Liver (tissue), 3 donors: ENCODE measurements around the gene CLEC3B.

ENCODE experiments used
- ATF3 ChIP-seq: IDR thresholded peaks from 2 replicates; pipeline ENCODE4 v1.6.1; 2016; ENCODE audit warnings: antibody characterized with exemption
- CTCF ChIP-seq: fragments of 150-350 bp; IDR thresholded peaks from 2 replicates; pipeline ENCODE4 v1.5.1; 2017; ENCODE audit warnings: improper control_type of control experiment, low read depth, low read length; ENCODE audit not compliant: missing input control
- FOXA1 ChIP-seq: IDR thresholded peaks from 2 replicates; pipeline ENCODE4 v1.6.1; 2016; ENCODE audit warnings: antibody characterized with exemption
- MAX ChIP-seq: IDR thresholded peaks from 2 replicates; pipeline ENCODE4 v1.6.1; 2016; ENCODE audit warnings: antibody characterized with exemption
- RAD21 ChIP-seq, 2 donors: IDR thresholded peaks; 2 replicates each; pipeline ENCODE4 v1.6.1; 2016; ENCODE audit warnings: antibody characterized with exemption in 2 of 2, mild to moderate bottlenecking in 2 of 2
- REST ChIP-seq: IDR thresholded peaks from 2 replicates; pipeline ENCODE4 v1.6.1; 2016; ENCODE audit warnings: antibody characterized with exemption, mild to moderate bottlenecking
- RXRA ChIP-seq, 2 donors: IDR thresholded peaks; 2 replicates each; pipeline ENCODE4 v1.6.1; 2017 to 2018; ENCODE audit warnings: antibody characterized with exemption in 2 of 2, mild to moderate bottlenecking in 1 of 2
- SP1 ChIP-seq: IDR thresholded peaks from 2 replicates; pipeline ENCODE4 v1.6.1; 2018; ENCODE audit warnings: antibody characterized with exemption, mild to moderate bottlenecking
- TAF1 ChIP-seq: conservative IDR thresholded peaks from 2 replicates; pipeline ENCODE4 v1.6.1; 2016; ENCODE audit warnings: antibody characterized with exemption, mild to moderate bottlenecking
- YY1 ChIP-seq: IDR thresholded peaks from 2 replicates; pipeline ENCODE4 v1.6.1; 2016; ENCODE audit warnings: antibody characterized with exemption, mild to moderate bottlenecking
- donor health status: healthy.
- donor health status: healthy.

- TF ChIP-seq CTCF (no peak), RXRA (IDR thresholded peaks at IDR 0.05) (no peak), RAD21 (IDR thresholded peaks at IDR 0.05) (no peak), YY1 (no peak), REST (no peak), ATF3 (no peak), SP1 (no peak), FOXA1 (no peak), TAF1 (no peak), MAX (no peak)
Observed at GRCh38 chr3:44984335-44984734, 41.8 kb upstream of the CLEC3B start.
